ENCODE data around the gene LAD1.

LAD1 gene

GRCh38 chr1:201375169-201375568 lies 24.0 kb downstream of the LAD1 start:
- H3K27me3 ChIP-seq (ENCODE audit: low read depth, low read length) = peaks cover 8% of the 10 kb centered on the region
- H3K36me3 ChIP-seq (ENCODE audit: control insufficient read depth in 1 of 2, insufficient read depth in 2 of 2, low read length in 2 of 2) = no peaks in the 10 kb centered on the region
- H3K4me3 ChIP-seq (ENCODE audit: low read depth in 1 of 2, low read length in 2 of 2) = no peak overlapping the region
- no peaks in the 10 kb centered on the region for H3K4me1 ChIP-seq (ENCODE audit: control insufficient read depth in 1 of 2, insufficient read depth in 2 of 2, low read length in 2 of 2)
- no peak overlapping the region for H3K27ac ChIP-seq (ENCODE audit: low read length)
- no peaks in the 10 kb centered on the region for H3K9me3 ChIP-seq (ENCODE audit: control insufficient read depth in 1 of 2, low read length in 2 of 2)

- Histone ChIP-seq H3K27ac (ENCODE audit: low read length) (no peak overlapping the region), H3K4me3 (ENCODE audit: low read depth in 1 of 2, low read length in 2 of 2) (no peak overlapping the region), H3K4me1 (ENCODE audit: control insufficient read depth in 1 of 2, insufficient read depth in 2 of 2, low read length in 2 of 2) (no peaks in the 10 kb centered on the region), H3K9me3 (ENCODE audit: control insufficient read depth in 1 of 2, low read length in 2 of 2) (no peaks in the 10 kb centered on the region), H3K27me3 (ENCODE audit: low read depth, low read length) (peaks cover 8% of the 10 kb centered on the region), H3K36me3 (ENCODE audit: control insufficient read depth in 1 of 2, insufficient read depth in 2 of 2, low read length in 2 of 2) (no peaks in the 10 kb centered on the region)
Observed at GRCh38 chr1:201374364-201374763, 24.8 kb downstream of the LAD1 start.

- Histone ChIP-seq H3K4me3 (ENCODE audit: low read depth in 1 of 2, low read length in 2 of 2) (no peak overlapping the region), H3K4me1 (ENCODE audit: control insufficient read depth in 1 of 2, insufficient read depth in 2 of 2, low read length in 2 of 2) (no peaks in the 10 kb centered on the region), H3K36me3 (ENCODE audit: control insufficient read depth in 1 of 2, insufficient read depth in 2 of 2, low read length in 2 of 2) (no peaks in the 10 kb centered on the region), H3K27me3 (ENCODE audit: low read depth, low read length) (peaks cover 8% of the 10 kb centered on the region), H3K27ac (ENCODE audit: low read length) (no peak overlapping the region), H3K9me3 (ENCODE audit: control insufficient read depth in 1 of 2, low read length in 2 of 2) (no peaks in the 10 kb centered on the region)
Observed at GRCh38 chr1:201371792-201372191, 27.3 kb downstream of the LAD1 start.

- Histone ChIP-seq H3K4me3 (ENCODE audit: low read depth in 1 of 2, low read length in 2 of 2) (no peak overlapping the region), H3K36me3 (ENCODE audit: control insufficient read depth in 1 of 2, insufficient read depth in 2 of 2, low read length in 2 of 2) (no peaks in the 10 kb centered on the region), H3K9me3 (ENCODE audit: control insufficient read depth in 1 of 2, low read length in 2 of 2) (no peaks in the 10 kb centered on the region), H3K4me1 (ENCODE audit: control insufficient read depth in 1 of 2, insufficient read depth in 2 of 2, low read length in 2 of 2) (no peaks in the 10 kb centered on the region), H3K27ac (ENCODE audit: low read length) (no peak overlapping the region), H3K27me3 (ENCODE audit: low read depth, low read length) (peaks cover 8% of the 10 kb centered on the region)
Observed at GRCh38 chr1:201371276-201371675, 27.8 kb downstream of the LAD1 start.

GRCh38 chr1:201370500-201370899 lies 28.6 kb downstream of the LAD1 start:
- no peaks in the 10 kb centered on the region for H3K4me1 ChIP-seq (ENCODE audit: control insufficient read depth in 1 of 2, insufficient read depth in 2 of 2, low read length in 2 of 2)
- H3K27ac ChIP-seq (ENCODE audit: low read length) = no peak overlapping the region
- H3K4me3 ChIP-seq (ENCODE audit: low read depth in 1 of 2, low read length in 2 of 2) = no peak overlapping the region
- H3K27me3 ChIP-seq (ENCODE audit: low read depth, low read length) = peaks cover 8% of the 10 kb centered on the region
- H3K9me3 ChIP-seq (ENCODE audit: control insufficient read depth in 1 of 2, low read length in 2 of 2) = no peaks in the 10 kb centered on the region
- H3K36me3 ChIP-seq (ENCODE audit: control insufficient read depth in 1 of 2, insufficient read depth in 2 of 2, low read length in 2 of 2) = no peaks in the 10 kb centered on the region

- no peak overlapping the region for H3K27ac ChIP-seq (ENCODE audit: low read length)
- H3K36me3 ChIP-seq (ENCODE audit: control insufficient read depth in 1 of 2, insufficient read depth in 2 of 2, low read length in 2 of 2) = no peaks in the 10 kb centered on the region
- H3K4me1 ChIP-seq (ENCODE audit: control insufficient read depth in 1 of 2, insufficient read depth in 2 of 2, low read length in 2 of 2) = no peaks in the 10 kb centered on the region
- peaks cover 4% of the 10 kb centered on the region for H3K27me3 ChIP-seq (ENCODE audit: low read depth, low read length)
- H3K4me3 ChIP-seq (ENCODE audit: low read depth in 1 of 2, low read length in 2 of 2) = no peak overlapping the region
- no peaks in the 10 kb centered on the region for H3K9me3 ChIP-seq (ENCODE audit: control insufficient read depth in 1 of 2, low read length in 2 of 2)
Observed at GRCh38 chr1:201369209-201369608, 29.9 kb downstream of the LAD1 start.

- Histone ChIP-seq H3K4me1 (ENCODE audit: control insufficient read depth in 1 of 2, insufficient read depth in 2 of 2, low read length in 2 of 2) (no peaks in the 10 kb centered on the region), H3K27me3 (ENCODE audit: low read depth, low read length) (no peaks in the 10 kb centered on the region), H3K36me3 (ENCODE audit: control insufficient read depth in 1 of 2, insufficient read depth in 2 of 2, low read length in 2 of 2) (no peaks in the 10 kb centered on the region)
Observed at GRCh38 chr1:201366696-201367095, 32.4 kb downstream of the LAD1 start.

GRCh38 chr1:201365251-201365650 lies 33.9 kb downstream of the LAD1 start:
- Histone ChIP-seq H3K36me3 (ENCODE audit: control insufficient read depth in 1 of 2, insufficient read depth in 2 of 2, low read length in 2 of 2) (no peaks in the 10 kb centered on the region), H3K9me3 (ENCODE audit: control insufficient read depth in 1 of 2, low read length in 2 of 2) (no peaks in the 10 kb centered on the region), H3K27ac (ENCODE audit: low read length) (no peak overlapping the region), H3K27me3 (ENCODE audit: low read depth, low read length) (no peaks in the 10 kb centered on the region), H3K4me3 (ENCODE audit: low read depth in 1 of 2, low read length in 2 of 2) (no peak overlapping the region), H3K4me1 (ENCODE audit: control insufficient read depth in 1 of 2, insufficient read depth in 2 of 2, low read length in 2 of 2) (no peaks in the 10 kb centered on the region)

More at GRCh38 chr1:201366696-201367095, 32.4 kb downstream of the LAD1 start:
- H3K9me3 ChIP-seq (ENCODE audit: control insufficient read depth in 1 of 2, low read length in 2 of 2) = no peaks in the 10 kb centered on the region
- H3K27ac ChIP-seq (ENCODE audit: low read length) = no peak overlapping the region
- no peak overlapping the region for H3K4me3 ChIP-seq (ENCODE audit: low read depth in 1 of 2, low read length in 2 of 2)

GRCh38 chr1:201364808-201365105 lies 34.4 kb downstream of the LAD1 start:
- Histone ChIP-seq H3K27me3 (ENCODE audit: low read depth, low read length) (no peaks in the 10 kb centered on the region), H3K4me3 (ENCODE audit: low read depth in 1 of 2, low read length in 2 of 2) (no peak overlapping the region), H3K9me3 (ENCODE audit: control insufficient read depth in 1 of 2, low read length in 2 of 2) (no peaks in the 10 kb centered on the region), H3K36me3 (ENCODE audit: control insufficient read depth in 1 of 2, insufficient read depth in 2 of 2, low read length in 2 of 2) (no peaks in the 10 kb centered on the region), H3K27ac (ENCODE audit: low read length) (no peak overlapping the region), H3K4me1 (ENCODE audit: control insufficient read depth in 1 of 2, insufficient read depth in 2 of 2, low read length in 2 of 2) (no peaks in the 10 kb centered on the region)

GRCh38 chr1:201363467-201363866 lies 35.7 kb downstream of the LAD1 start:
- no peaks in the 10 kb centered on the region for H3K4me1 ChIP-seq (ENCODE audit: control insufficient read depth in 1 of 2, insufficient read depth in 2 of 2, low read length in 2 of 2)
- H3K9me3 ChIP-seq (ENCODE audit: control insufficient read depth in 1 of 2, low read length in 2 of 2) = no peaks in the 10 kb centered on the region
- H3K27me3 ChIP-seq (ENCODE audit: low read depth, low read length) = no peaks in the 10 kb centered on the region
- no peak overlapping the region for H3K27ac ChIP-seq (ENCODE audit: low read length)
- no peaks in the 10 kb centered on the region for H3K36me3 ChIP-seq (ENCODE audit: control insufficient read depth in 1 of 2, insufficient read depth in 2 of 2, low read length in 2 of 2)
- H3K4me3 ChIP-seq (ENCODE audit: low read depth in 1 of 2, low read length in 2 of 2) = no peak overlapping the region

GRCh38 chr1:201362906-201363305 lies 36.2 kb downstream of the LAD1 start:
- Histone ChIP-seq H3K27me3 (ENCODE audit: low read depth, low read length) (no peaks in the 10 kb centered on the region), H3K36me3 (ENCODE audit: control insufficient read depth in 1 of 2, insufficient read depth in 2 of 2, low read length in 2 of 2) (no peaks in the 10 kb centered on the region), H3K4me1 (ENCODE audit: control insufficient read depth in 1 of 2, insufficient read depth in 2 of 2, low read length in 2 of 2) (no peaks in the 10 kb centered on the region), H3K27ac (ENCODE audit: low read length) (no peak overlapping the region), H3K4me3 (ENCODE audit: low read depth in 1 of 2, low read length in 2 of 2) (no peak overlapping the region), H3K9me3 (ENCODE audit: control insufficient read depth in 1 of 2, low read length in 2 of 2) (no peaks in the 10 kb centered on the region)

GRCh38 chr1:201361652-201362504 lies 37.2 kb downstream of the LAD1 start:
- Histone ChIP-seq H3K36me3 (ENCODE audit: control insufficient read depth in 1 of 2, insufficient read depth in 2 of 2, low read length in 2 of 2) (no peaks in the 10 kb centered on the region), H3K27me3 (ENCODE audit: low read depth, low read length) (no peaks in the 10 kb centered on the region), H3K4me3 (ENCODE audit: low read depth in 1 of 2, low read length in 2 of 2) (no peak overlapping the region), H3K27ac (ENCODE audit: low read length) (no peak overlapping the region), H3K9me3 (ENCODE audit: control insufficient read depth in 1 of 2, low read length in 2 of 2) (no peaks in the 10 kb centered on the region), H3K4me1 (ENCODE audit: control insufficient read depth in 1 of 2, insufficient read depth in 2 of 2, low read length in 2 of 2) (no peaks in the 10 kb centered on the region)
